Lower lobe of right lung (tissue), 2 donors: ENCODE data around the gene PDE11A. TPM values are rescaled to one million over a fixed set of nuclear protein-coding genes. Genes with fewer than 3 reads are reported as not detected.

Experiments used
- ATAC-seq, 2 donors: fragments of 200-7000 bp; cut with Tn5 transposase; one replicate each; pipeline ENCODE4 v1.9.1; 2020 to 2022; ENCODE audit warnings: mild to moderate bottlenecking in 2 of 2, moderate library complexity in 2 of 2
- DNase-seq: peaks from one replicate; pipeline ENCODE4 v3.0.0-alpha.2; 2020
- H3K27ac ChIP-seq: fragments of 200-600 bp; one replicate; pipeline ENCODE4 v1.8.0; 2022
- H3K27me3 ChIP-seq: fragments of 200-600 bp; one replicate; pipeline ENCODE4 v1.8.0; 2022; ENCODE audit warnings: low read depth
- H3K36me3 ChIP-seq: fragments of 200-600 bp; one replicate; pipeline ENCODE4 v1.8.0; 2022; ENCODE audit warnings: mild to moderate bottlenecking
- H3K4me1 ChIP-seq: fragments of 200-600 bp; one replicate; pipeline ENCODE4 v1.8.0; 2022
- H3K4me3 ChIP-seq: fragments of 200-600 bp; one replicate; pipeline ENCODE4 v1.8.0; 2022; ENCODE audit warnings: mild to moderate bottlenecking
- H3K9me3 ChIP-seq: fragments of 200-600 bp; one replicate; pipeline ENCODE4 v1.8.0; 2022
- intact Hi-C: fragments of 100-400 bp; cut with DNase I; formaldehyde crosslinking; loops from one replicate; pipeline ENCODE4 v1.11.0; 2022
- total RNA-seq: library from RNA; stranded (reverse); fragmentation: NEBNext Ultra II Directional; extraction: Animal tissue kit (Norgen Biotek cat#: 25700); gene quantifications from one replicate; pipeline ENCODE4 v1.2.1, GENCODE V29; 2021
- TF ChIP-seq, protein P1 (sequence below): fragments of 200-600 bp; IDR thresholded peaks from one replicate; pipeline ENCODE4 v1.8.0; 2022; ENCODE audit warnings: antibody characterized with exemption, mild to moderate bottlenecking
- donor health status: DM: no; HTN: yes; CAD: no; lungs with severe emphysema.

The PDE11A gene
- total RNA-seq, 1 donor from 2014 or later, result 0.27 TPM

DNA sequence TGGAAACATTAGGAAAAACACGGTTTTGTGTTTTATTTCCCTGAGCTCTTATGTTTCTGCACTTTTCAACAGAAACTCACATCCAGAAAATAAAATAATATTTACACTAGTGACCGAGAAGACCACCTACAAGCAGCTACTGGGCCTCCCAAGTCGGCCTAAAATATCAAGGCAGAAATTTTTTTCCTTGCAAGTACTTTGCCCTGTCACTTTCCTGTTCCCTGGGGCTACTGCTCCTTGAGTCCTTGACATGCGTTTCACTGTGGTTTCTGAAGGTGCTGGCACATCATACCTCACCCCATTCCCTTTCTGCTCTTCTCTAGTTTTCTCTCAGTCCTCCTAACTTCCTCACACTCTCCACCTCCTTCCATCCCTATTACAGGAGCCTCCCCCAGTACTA, 400.9 kb downstream of the PDE11A start:
- no peak for DNase-seq
- Histone ChIP-seq H3K9me3 (no peaks in the 10 kb centered on the region), H3K27ac (no peak overlapping the region), H3K4me3 (no peak overlapping the region), H3K27me3 (no peaks in the 10 kb centered on the region), H3K36me3 (no peaks in the 10 kb centered on the region), H3K4me1 (no peaks in the 10 kb centered on the region)
- TF ChIP-seq, protein P1, sequence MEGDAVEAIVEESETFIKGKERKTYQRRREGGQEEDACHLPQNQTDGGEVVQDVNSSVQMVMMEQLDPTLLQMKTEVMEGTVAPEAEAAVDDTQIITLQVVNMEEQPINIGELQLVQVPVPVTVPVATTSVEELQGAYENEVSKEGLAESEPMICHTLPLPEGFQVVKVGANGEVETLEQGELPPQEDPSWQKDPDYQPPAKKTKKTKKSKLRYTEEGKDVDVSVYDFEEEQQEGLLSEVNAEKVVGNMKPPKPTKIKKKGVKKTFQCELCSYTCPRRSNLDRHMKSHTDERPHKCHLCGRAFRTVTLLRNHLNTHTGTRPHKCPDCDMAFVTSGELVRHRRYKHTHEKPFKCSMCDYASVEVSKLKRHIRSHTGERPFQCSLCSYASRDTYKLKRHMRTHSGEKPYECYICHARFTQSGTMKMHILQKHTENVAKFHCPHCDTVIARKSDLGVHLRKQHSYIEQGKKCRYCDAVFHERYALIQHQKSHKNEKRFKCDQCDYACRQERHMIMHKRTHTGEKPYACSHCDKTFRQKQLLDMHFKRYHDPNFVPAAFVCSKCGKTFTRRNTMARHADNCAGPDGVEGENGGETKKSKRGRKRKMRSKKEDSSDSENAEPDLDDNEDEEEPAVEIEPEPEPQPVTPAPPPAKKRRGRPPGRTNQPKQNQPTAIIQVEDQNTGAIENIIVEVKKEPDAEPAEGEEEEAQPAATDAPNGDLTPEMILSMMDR, result no peak
- intact Hi-C loops, result no loop called here
- no peak for ATAC-seq

GRCh38 chr2:177670791-177671535, 401.6 kb downstream of the PDE11A start:
- no peak overlapping the region for H3K4me3 ChIP-seq
- H3K4me1 ChIP-seq, result no peaks in the 10 kb centered on the region
- no peaks in the 10 kb centered on the region for H3K36me3 ChIP-seq
- TF ChIP-seq, protein P1, result no peak
- no peak for ATAC-seq
- H3K27ac ChIP-seq, result no peak overlapping the region
- no peak for DNase-seq
- intact Hi-C loops, result no loop called here
- H3K27me3 ChIP-seq, result no peaks in the 10 kb centered on the region
- no peaks in the 10 kb centered on the region for H3K9me3 ChIP-seq

- DNase-seq (no peak), ATAC-seq (no peak)
- TF ChIP-seq, protein P1, result no peak
- Histone ChIP-seq H3K4me1 (no peaks in the 10 kb centered on the region), H3K4me3 (no peak overlapping the region), H3K27ac (no peak overlapping the region), H3K27me3 (no peaks in the 10 kb centered on the region), H3K36me3 (no peaks in the 10 kb centered on the region), H3K9me3 (no peaks in the 10 kb centered on the region)
- intact Hi-C loops, result no loop called here
Observed at GRCh38 chr2:177669625-177670330, 402.8 kb downstream of the PDE11A start.

- ATAC-seq, result no peak
- TF ChIP-seq, protein P1, result no peak
- H3K4me1 ChIP-seq, result no peaks in the 10 kb centered on the region
- H3K9me3 ChIP-seq, result no peaks in the 10 kb centered on the region
- no peaks in the 10 kb centered on the region for H3K27me3 ChIP-seq
- H3K36me3 ChIP-seq, result no peaks in the 10 kb centered on the region
- H3K4me3 ChIP-seq, result no peak overlapping the region
- no peak overlapping the region for H3K27ac ChIP-seq
- DNase-seq, result no peak
- intact Hi-C loops, result no loop called here
Observed at GRCh38 chr2:177669201-177669600, 403.4 kb downstream of the PDE11A start.

- Histone ChIP-seq H3K36me3 (no peaks in the 10 kb centered on the region), H3K27me3 (no peaks in the 10 kb centered on the region), H3K4me1 (no peaks in the 10 kb centered on the region), H3K27ac (no peak overlapping the region), H3K9me3 (no peaks in the 10 kb centered on the region), H3K4me3 (no peak overlapping the region)
- no peak for ATAC-seq
- DNase-seq, result no peak
- intact Hi-C loops, result no loop called here
- TF ChIP-seq, protein P1, result no peak
Observed at GRCh38 chr2:177668617-177669016, 404.0 kb downstream of the PDE11A start.
